Pancreas (tissue), 10 donors: ENCODE results near the gene FMNL2. TPM values are rescaled to one million over a fixed set of nuclear protein-coding genes. Genes with fewer than 3 reads are reported as not detected.
A peak's percentile ranks its signal among the peaks of the same experiment; 100 is the strongest.

Source experiments
- ATAC-seq, 4 donors: fragments of 200-7000 bp; cut with Tn5 transposase; one replicate each; pipeline versions ENCODE4 v1.8.0 to v1.9.1; 2020; ENCODE audit warnings: mild to moderate bottlenecking in 4 of 4, moderate library complexity in 4 of 4
- DNase-seq, 6 donors: peaks; one replicate each; pipeline ENCODE4 v3.0.0-alpha.2; 2020
- FAIRE-seq: peaks from 2 replicates; lab custom pipeline; 2012; peaks lifted over from hg19 to GRCh38; lab: Jason Lieb, UNC
- H3K27ac ChIP-seq, 4 donors: fragments of 200-600 bp; sonication (generic); 1 replicate in 3 of 4; 2 replicates in 1 of 4; pipeline versions ENCODE4 v1.5.0 to v1.8.0; 2020
- H3K27me3 ChIP-seq, 4 donors: fragments of 200-600 bp; one replicate each; pipeline ENCODE4 v1.8.0; 2021
- H3K36me3 ChIP-seq, 3 donors: fragments of 200-600 bp; sonication (generic) in 1 of 3; one replicate each; pipeline versions ENCODE4 v1.5.0 to v1.8.0; 2020 to 2021
- H3K4me1 ChIP-seq, 3 donors: fragments of 200-600 bp; one replicate each; pipeline ENCODE4 v1.8.0; 2021
- H3K4me3 ChIP-seq, 4 donors: fragments of 200-600 bp; sonication (generic) in 2 of 4; one replicate each; pipeline versions ENCODE4 v1.5.0 to v1.8.0; 2020 to 2021
- H3K9me3 ChIP-seq, 4 donors: fragments of 200-600 bp; one replicate each; pipeline ENCODE4 v1.8.0; 2021
- CTCF ChIP-seq, 4 donors: fragments of 200-600 bp; sonication (generic) in 3 of 4; IDR thresholded peaks; one replicate each; pipeline versions ENCODE4 v1.5.0 to v1.8.0; 2021; ENCODE audit warnings: antibody characterized with exemption in 4 of 4
- WGBS, 2 donors: extraction: QIAGEN DNeasy Blood & Tissue Kit; methylation state at CpG; one replicate each; pipeline ENCODE4 v1.1.7; 2013; 5-methylcytosine and 5-hydroxymethylcytosine counted together
- intact Hi-C, 3 donors: fragments of 100-400 bp; cut with DNase I; formaldehyde crosslinking; loops; one replicate each; pipeline versions ENCODE4 v1.11.1 to v1.14.2; 2022
- polyA plus RNA-seq, 2 donors: library from polyadenylated mRNA; stranded (reverse); fragments of 200-250 nt; gene quantifications; one replicate each; pipeline ENCODE4 v1.2.3, GENCODE V29; 2013
- total RNA-seq, 6 donors: library from RNA; stranded (reverse); fragmentation: NEBNext Ultra II Directional in 4 of 6; extraction: Animal tissue kit (Norgen Biotek cat#: 25700) in 4 of 6; gene quantifications; one replicate each; pipeline versions ENCODE4 v1.2.1 to v1.2.4, GENCODE V29; 2021 to 2023
- donor health status: healthy with polysubstance abuse.
- donor health status: DM: no; HTN: no; CAD: no; lungs with moderate emphysema.
- donor health status: DM: no; HTN: no; CAD: no.
- donor health status: control.
- donor health status: control.
- donor health status: Bipolar disorder and iron deficiency.
- donor health status: DM: yes; HTN: yes; CAD: no.
- donor health status: DM: no; HTN: no; CAD: no.
- donor health status: DM: no; HTN: no; CAD: no.
- donor health status: DM: yes; HTN: yes; CAD: no.

The FMNL2 gene
- total and polyA plus RNA-seq, 8 donors, result 7.5 to 22.3 (median 11.3) TPM

GRCh38 chr2:152571048-152571766 is 236.2 kb downstream of the FMNL2 start:
- no peaks in the 10 kb centered on the region for H3K4me1 ChIP-seq
- H3K4me3 ChIP-seq, result no peak overlapping the region
- intact Hi-C loops, result no loop called here
- 58 to 59% methylated on average over 3 of the region's 3 CpGs for WGBS, 2 donors
- no peak overlapping the region for H3K27ac ChIP-seq
- ATAC-seq, result peak in 2 of 4 donors; percentile 11 to 30
- no peaks in the 10 kb centered on the region for H3K27me3 ChIP-seq
- H3K9me3 ChIP-seq, result no peaks in the 10 kb centered on the region
- no peaks in the 10 kb centered on the region for H3K36me3 ChIP-seq
- no peak for DNase-seq
- FAIRE-seq, result no peak
- TF ChIP-seq CTCF (IDR thresholded peaks at IDR 0.05), result no peak

- TF ChIP-seq CTCF (IDR thresholded peaks at IDR 0.05), result no peak
- ATAC-seq (no peak), DNase-seq (no peak), FAIRE-seq (no peak)
- H3K4me3 ChIP-seq, result no peak overlapping the region
- no peaks in the 10 kb centered on the region for H3K9me3 ChIP-seq
- no peaks in the 10 kb centered on the region for H3K4me1 ChIP-seq
- intact Hi-C loops, result no loop called here
- no peaks in the 10 kb centered on the region for H3K27me3 ChIP-seq
- WGBS, 2 donors, result 93 to 100% methylated on average over 1 of the region's 1 CpG
- no peaks in the 10 kb centered on the region for H3K36me3 ChIP-seq
- H3K27ac ChIP-seq, result no peak overlapping the region
Measured at GRCh38 chr2:152572031-152572430, 237.1 kb downstream of the FMNL2 start.

GRCh38 chr2:152573168-152573567 is 238.2 kb downstream of the FMNL2 start:
- intact Hi-C loops, result no loop called here
- no peaks in the 10 kb centered on the region for H3K36me3 ChIP-seq
- TF ChIP-seq CTCF (IDR thresholded peaks at IDR 0.05), result no peak
- no peak for FAIRE-seq
- 79 to 83% methylated on average over 4 of the region's 4 CpGs for WGBS, 2 donors
- peak in 1 of 6 donors; percentile 26 for DNase-seq
- H3K27ac ChIP-seq, result no peak overlapping the region
- peak in 3 of 4 donors; percentile 36 to 83 (median 69) for ATAC-seq
- H3K4me1 ChIP-seq, result no peaks in the 10 kb centered on the region
- no peak overlapping the region for H3K4me3 ChIP-seq
- no peaks in the 10 kb centered on the region for H3K27me3 ChIP-seq
- H3K9me3 ChIP-seq, result no peaks in the 10 kb centered on the region

GRCh38 chr2:152577579-152577978 is 242.6 kb downstream of the FMNL2 start:
- intact Hi-C loops, result no loop called here
- Histone ChIP-seq H3K9me3 (no peaks in the 10 kb centered on the region), H3K27me3 (no peaks in the 10 kb centered on the region), H3K27ac (no peak overlapping the region), H3K4me1 (no peaks in the 10 kb centered on the region), H3K4me3 (no peak overlapping the region), H3K36me3 (peaks cover 0 to 4% (median 0%) of the 10 kb centered on the region in 3 donors)
- TF ChIP-seq CTCF (IDR thresholded peaks at IDR 0.05), result no peak
- WGBS, 2 donors, result 84 to 86% methylated on average over 1 of the region's 1 CpG
- no peak for FAIRE-seq
- no peak for DNase-seq
- ATAC-seq, result no peak

GRCh38 chr2:152578573-152578972 is 243.6 kb downstream of the FMNL2 start:
- Histone ChIP-seq H3K36me3 (peaks cover 0 to 4% (median 0%) of the 10 kb centered on the region in 3 donors), H3K27ac (no peak overlapping the region)

More at GRCh38 chr2:152578573-152578972, 243.6 kb downstream of the FMNL2 start:
- 75 to 83% methylated on average over 4 of the region's 4 CpGs for WGBS, 2 donors
- no peak for TF ChIP-seq CTCF (IDR thresholded peaks at IDR 0.05)
- Histone ChIP-seq H3K27me3 (no peaks in the 10 kb centered on the region), H3K4me1 (no peaks in the 10 kb centered on the region), H3K9me3 (no peaks in the 10 kb centered on the region), H3K4me3 (no peak overlapping the region)
- intact Hi-C loops, result no loop called here
- DNase-seq (no peak), FAIRE-seq (no peak), ATAC-seq (no peak)
